Ishikawa (cell line): ENCODE measurements around the gene HOMER3.

ENCODE experiments used
- CEBPB ChIP-seq: IDR thresholded peaks from 2 replicates; pipeline ENCODE4 v1.6.1; 2012
- CREB1 ChIP-seq: IDR thresholded peaks from 2 replicates; pipeline ENCODE4 v1.6.1; 2012; ENCODE audit warnings: low read depth
- EGR1 ChIP-seq: IDR thresholded peaks from 2 replicates; pipeline ENCODE4 v1.6.1; 2012
- EP300 ChIP-seq: IDR thresholded peaks from 2 replicates; pipeline ENCODE4 v1.6.1; 2012; ENCODE audit warnings: borderline replicate concordance
- FOXM1 ChIP-seq: IDR thresholded peaks from 2 replicates; pipeline ENCODE4 v1.6.1; 2012; ENCODE audit warnings: low read depth, borderline replicate concordance
- NFIC ChIP-seq: IDR thresholded peaks from 2 replicates; pipeline ENCODE4 v1.6.1; 2012
- RAD21 ChIP-seq: IDR thresholded peaks from 2 replicates; pipeline ENCODE4 v1.6.1; 2012; ENCODE audit warnings: low read depth
- TAF1 ChIP-seq: IDR thresholded peaks from 2 replicates; pipeline ENCODE4 v1.6.1; 2012; ENCODE audit warnings: low read depth, mild to moderate bottlenecking
- TCF12 ChIP-seq: IDR thresholded peaks from 2 replicates; pipeline ENCODE4 v1.6.1; 2012; ENCODE audit warnings: low read depth
- TEAD4 ChIP-seq: IDR thresholded peaks from 2 replicates; pipeline ENCODE4 v1.6.1; 2012
- YY1 ChIP-seq: IDR thresholded peaks from 2 replicates; pipeline ENCODE4 v1.6.1; 2012; ENCODE audit warnings: low read depth
- TF ChIP-seq, protein P1 (sequence below): IDR thresholded peaks from 2 replicates; pipeline ENCODE4 v1.6.1; 2012; ENCODE audit warnings: low read depth, mild to moderate bottlenecking
- TF ChIP-seq, protein P2 (sequence below): IDR thresholded peaks from 2 replicates; pipeline ENCODE4 v1.6.1; 2012
- TF ChIP-seq, protein P3 (sequence below): IDR thresholded peaks from 2 replicates; pipeline ENCODE4 v1.6.1; 2012

DNA sequence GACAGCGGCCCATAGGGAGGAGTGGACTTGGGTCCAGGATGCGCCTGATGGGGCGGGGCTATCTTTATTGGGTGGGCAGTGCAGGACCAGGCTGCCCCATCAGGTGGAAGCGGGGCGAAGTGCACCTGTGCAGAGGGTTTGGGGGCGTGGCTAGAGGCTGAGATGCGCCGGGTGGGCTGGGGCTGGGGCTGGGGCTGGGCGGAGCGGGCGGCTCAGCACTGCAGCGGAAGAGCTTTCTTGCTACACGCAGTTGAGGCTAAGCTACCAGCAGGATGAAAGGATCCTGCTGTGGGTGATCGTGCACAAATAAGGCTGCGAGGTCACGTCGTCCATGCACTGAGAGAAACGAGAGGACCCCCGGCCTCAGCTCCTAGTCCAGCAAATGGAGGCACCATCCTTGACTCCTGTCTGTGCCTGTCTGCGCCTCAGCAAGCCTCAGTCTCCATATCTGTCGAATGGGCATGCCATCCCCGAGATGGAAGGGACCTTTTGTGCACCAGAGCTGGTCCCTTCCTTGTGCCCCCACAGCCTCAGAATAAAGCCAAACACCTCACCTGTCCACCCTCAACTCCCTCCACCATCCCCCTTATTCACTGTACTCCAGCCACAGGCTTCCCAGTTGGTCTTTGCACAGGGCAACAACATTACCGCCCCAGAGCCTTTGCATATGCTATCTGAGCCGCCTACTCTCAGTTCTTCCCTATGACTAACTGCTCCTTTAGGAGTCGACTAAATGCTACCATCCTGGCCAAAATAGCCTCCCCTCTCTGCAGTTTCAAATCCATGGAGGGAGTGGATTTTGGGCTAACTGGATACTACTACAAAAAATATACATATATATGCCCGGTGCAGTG lies 21.0 kb upstream of the HOMER3 start:
- TF ChIP-seq, protein P1, sequence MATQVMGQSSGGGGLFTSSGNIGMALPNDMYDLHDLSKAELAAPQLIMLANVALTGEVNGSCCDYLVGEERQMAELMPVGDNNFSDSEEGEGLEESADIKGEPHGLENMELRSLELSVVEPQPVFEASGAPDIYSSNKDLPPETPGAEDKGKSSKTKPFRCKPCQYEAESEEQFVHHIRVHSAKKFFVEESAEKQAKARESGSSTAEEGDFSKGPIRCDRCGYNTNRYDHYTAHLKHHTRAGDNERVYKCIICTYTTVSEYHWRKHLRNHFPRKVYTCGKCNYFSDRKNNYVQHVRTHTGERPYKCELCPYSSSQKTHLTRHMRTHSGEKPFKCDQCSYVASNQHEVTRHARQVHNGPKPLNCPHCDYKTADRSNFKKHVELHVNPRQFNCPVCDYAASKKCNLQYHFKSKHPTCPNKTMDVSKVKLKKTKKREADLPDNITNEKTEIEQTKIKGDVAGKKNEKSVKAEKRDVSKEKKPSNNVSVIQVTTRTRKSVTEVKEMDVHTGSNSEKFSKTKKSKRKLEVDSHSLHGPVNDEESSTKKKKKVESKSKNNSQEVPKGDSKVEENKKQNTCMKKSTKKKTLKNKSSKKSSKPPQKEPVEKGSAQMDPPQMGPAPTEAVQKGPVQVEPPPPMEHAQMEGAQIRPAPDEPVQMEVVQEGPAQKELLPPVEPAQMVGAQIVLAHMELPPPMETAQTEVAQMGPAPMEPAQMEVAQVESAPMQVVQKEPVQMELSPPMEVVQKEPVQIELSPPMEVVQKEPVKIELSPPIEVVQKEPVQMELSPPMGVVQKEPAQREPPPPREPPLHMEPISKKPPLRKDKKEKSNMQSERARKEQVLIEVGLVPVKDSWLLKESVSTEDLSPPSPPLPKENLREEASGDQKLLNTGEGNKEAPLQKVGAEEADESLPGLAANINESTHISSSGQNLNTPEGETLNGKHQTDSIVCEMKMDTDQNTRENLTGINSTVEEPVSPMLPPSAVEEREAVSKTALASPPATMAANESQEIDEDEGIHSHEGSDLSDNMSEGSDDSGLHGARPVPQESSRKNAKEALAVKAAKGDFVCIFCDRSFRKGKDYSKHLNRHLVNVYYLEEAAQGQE = no peak
- no peak for TF ChIP-seq RAD21
- no peak for TF ChIP-seq CEBPB
- TF ChIP-seq EP300 = no peak
- TF ChIP-seq FOXM1 = no peak
- no peak for TF ChIP-seq CREB1
- no peak for TF ChIP-seq YY1
- TF ChIP-seq TAF1 = no peak
- TF ChIP-seq, protein P2, sequence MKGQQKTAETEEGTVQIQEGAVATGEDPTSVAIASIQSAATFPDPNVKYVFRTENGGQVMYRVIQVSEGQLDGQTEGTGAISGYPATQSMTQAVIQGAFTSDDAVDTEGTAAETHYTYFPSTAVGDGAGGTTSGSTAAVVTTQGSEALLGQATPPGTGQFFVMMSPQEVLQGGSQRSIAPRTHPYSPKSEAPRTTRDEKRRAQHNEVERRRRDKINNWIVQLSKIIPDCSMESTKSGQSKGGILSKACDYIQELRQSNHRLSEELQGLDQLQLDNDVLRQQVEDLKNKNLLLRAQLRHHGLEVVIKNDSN = no peak
- TF ChIP-seq NFIC = no peak
- TF ChIP-seq, protein P3, sequence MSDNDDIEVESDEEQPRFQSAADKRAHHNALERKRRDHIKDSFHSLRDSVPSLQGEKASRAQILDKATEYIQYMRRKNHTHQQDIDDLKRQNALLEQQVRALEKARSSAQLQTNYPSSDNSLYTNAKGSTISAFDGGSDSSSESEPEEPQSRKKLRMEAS = no peak
- no peak for TF ChIP-seq TCF12
- TF ChIP-seq EGR1 = no peak
- TF ChIP-seq TEAD4 = no peak
